OCI-LY3 (cell line): ENCODE data around the gene FGF3.

Experiments
- CTCF ChIP-seq: fragments of 200-600, 300-600 bp; sonication (generic); IDR thresholded peaks from 2 replicates; pipeline ENCODE4 v1.5.1; 2014; ENCODE audit warnings: antibody characterized with exemption, low read length, low read depth
- EZH2phosphoT487 ChIP-seq: fragments of 200-600 bp; shearing (Covaris generic); IDR thresholded peaks from 2 replicates; pipeline ENCODE4 v1.6.1; 2018; ENCODE audit warnings: antibody characterized with exemption, mixed run types, low read depth

- no peak for TF ChIP-seq EZH2phosphoT487
- no peak for TF ChIP-seq CTCF
These were observed 44.0 kb downstream of the FGF3 start, which contains the start of gene FGF4 for GRCh38 chr11:69775163-69775755.
